ENCODE data around the gene DAZAP1.

DAZAP1 gene

DNA sequence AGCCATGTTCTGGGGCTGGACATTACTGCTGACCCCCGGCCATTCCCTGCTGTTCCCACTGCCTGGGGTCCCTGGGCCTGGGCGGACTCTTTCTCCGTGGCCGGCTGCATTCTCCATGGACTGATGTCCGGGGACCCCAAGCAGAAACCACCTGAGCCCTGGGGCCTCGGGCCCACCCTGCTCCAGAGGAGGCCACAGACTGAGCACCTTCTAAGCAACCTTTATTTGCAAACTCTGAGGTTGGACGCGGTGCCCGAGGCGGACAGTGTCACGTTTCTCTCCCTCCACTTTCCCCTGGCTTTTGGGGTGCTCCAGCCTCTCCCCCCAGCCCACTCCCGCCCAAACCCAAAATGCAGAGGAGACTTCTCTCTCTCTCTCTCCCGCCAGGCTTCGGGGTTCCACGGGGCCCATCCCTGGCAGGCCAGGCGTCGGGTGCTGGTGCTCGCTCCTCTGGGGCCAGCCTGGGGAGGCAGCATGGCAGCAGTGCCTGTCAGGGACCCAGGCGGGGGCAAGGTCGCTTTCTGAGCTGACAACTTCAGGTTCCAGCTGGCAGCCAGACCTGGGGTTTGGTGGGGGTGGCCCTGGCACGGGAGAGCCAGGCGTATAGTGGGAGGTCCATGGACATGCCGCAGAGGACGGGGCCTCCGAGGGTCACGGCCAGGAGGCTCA lies 74.0 kb downstream of the DAZAP1 start:
- Histone ChIP-seq H3K4me3 (ENCODE audit: insufficient read length, low read depth) (no peak overlapping the region), H3K4me1 (ENCODE audit: insufficient read depth, insufficient read length) (peaks cover 9% of the 10 kb centered on the region), H3K27me3 (ENCODE audit: insufficient read depth, insufficient read length) (no peaks in the 10 kb centered on the region), H3K36me3 (ENCODE audit: insufficient read depth, insufficient read length, low read length) (peaks cover 12% of the 10 kb centered on the region), H3K9ac (ENCODE audit: insufficient read length, low read depth) (no peak overlapping the region), H3K9me3 (ENCODE audit: insufficient read depth, low read length) (no peaks in the 10 kb centered on the region)
- no peak for DNase-seq (ENCODE audit: low read depth, low spot score)
- TF ChIP-seq YY1 (IDR thresholded peaks at IDR 0.05; ENCODE audit: insufficient read depth, insufficient read length) (no peak), ZNF274 (IDR thresholded peaks at IDR 0.05; ENCODE audit: low read depth, low read length) (no peak), SUZ12 (IDR thresholded peaks at IDR 0.05; ENCODE audit: extremely low read depth, insufficient read depth, insufficient read length) (no peak)

DNA sequence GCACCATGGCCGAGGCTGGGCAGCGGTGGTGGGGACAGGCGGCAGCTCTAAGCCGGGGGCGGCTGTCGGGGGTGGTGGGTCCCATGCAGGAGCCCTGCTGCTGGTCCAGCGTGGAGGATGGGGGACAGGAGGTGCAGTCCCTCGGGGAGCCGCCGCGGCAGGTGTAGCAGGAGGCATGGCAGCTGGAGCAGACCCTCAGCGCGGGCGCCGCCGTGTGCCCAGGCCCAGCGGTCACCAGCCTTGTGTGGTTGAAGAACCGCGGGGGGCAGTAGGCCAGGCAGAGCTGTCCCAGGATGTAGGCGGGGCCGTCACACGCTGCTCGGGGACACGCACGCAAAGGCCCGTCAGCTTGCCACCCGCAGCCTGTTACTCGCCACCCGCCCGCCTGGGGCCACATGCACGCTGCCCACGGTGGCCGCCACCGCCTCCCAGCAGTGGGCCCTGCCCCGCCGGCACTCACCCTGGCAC lies 74.5 kb downstream of the DAZAP1 start:
- H3K4me1 ChIP-seq (ENCODE audit: insufficient read depth, insufficient read length), result peaks cover 9% of the 10 kb centered on the region
- H3K9me3 ChIP-seq (ENCODE audit: insufficient read depth, low read length), result no peaks in the 10 kb centered on the region
- peaks cover 8% of the 10 kb centered on the region for H3K36me3 ChIP-seq (ENCODE audit: insufficient read depth, insufficient read length, low read length)
- no peak overlapping the region for H3K4me3 ChIP-seq (ENCODE audit: insufficient read length, low read depth)
- no peaks in the 10 kb centered on the region for H3K27me3 ChIP-seq (ENCODE audit: insufficient read depth, insufficient read length)
- DNase-seq (ENCODE audit: low read depth, low spot score), result no peak
- H3K9ac ChIP-seq (ENCODE audit: insufficient read length, low read depth), result no peak overlapping the region
- TF ChIP-seq YY1 (IDR thresholded peaks at IDR 0.05; ENCODE audit: insufficient read depth, insufficient read length), result no peak
- TF ChIP-seq SUZ12 (IDR thresholded peaks at IDR 0.05; ENCODE audit: extremely low read depth, insufficient read depth, insufficient read length), result no peak
- no peak for TF ChIP-seq ZNF274 (IDR thresholded peaks at IDR 0.05; ENCODE audit: low read depth, low read length)

- no peaks in the 10 kb centered on the region for H3K9me3 ChIP-seq (ENCODE audit: insufficient read depth, low read length)
- peak overlapping the region; percentile 42 for H3K9ac ChIP-seq (ENCODE audit: insufficient read length, low read depth)
- peaks cover 8% of the 10 kb centered on the region for H3K4me1 ChIP-seq (ENCODE audit: insufficient read depth, insufficient read length)
- no peaks in the 10 kb centered on the region for H3K27me3 ChIP-seq (ENCODE audit: insufficient read depth, insufficient read length)
- TF ChIP-seq ZNF274 (IDR thresholded peaks at IDR 0.05; ENCODE audit: low read depth, low read length) (no peak), SUZ12 (IDR thresholded peaks at IDR 0.05; ENCODE audit: extremely low read depth, insufficient read depth, insufficient read length) (no peak), YY1 (IDR thresholded peaks at IDR 0.05; ENCODE audit: insufficient read depth, insufficient read length) (no peak)
- H3K4me3 ChIP-seq (ENCODE audit: insufficient read length, low read depth), result no peak overlapping the region
- DNase-seq (ENCODE audit: low read depth, low spot score), result no peak
- peaks cover 2% of the 10 kb centered on the region for H3K36me3 ChIP-seq (ENCODE audit: insufficient read depth, insufficient read length, low read length)
Measured at GRCh38 chr19:1482361-1483130, 75.2 kb downstream of the DAZAP1 start.

GRCh38 chr19:1483131-1483978 lies 76.0 kb downstream of the DAZAP1 start:
- no peaks in the 10 kb centered on the region for H3K27me3 ChIP-seq (ENCODE audit: insufficient read depth, insufficient read length)
- peaks cover 8% of the 10 kb centered on the region for H3K4me1 ChIP-seq (ENCODE audit: insufficient read depth, insufficient read length)
- no peak for DNase-seq (ENCODE audit: low read depth, low spot score)
- no peaks in the 10 kb centered on the region for H3K36me3 ChIP-seq (ENCODE audit: insufficient read depth, insufficient read length, low read length)
- no peak for TF ChIP-seq YY1 (IDR thresholded peaks at IDR 0.05; ENCODE audit: insufficient read depth, insufficient read length)
- peak overlapping the region; percentile 42 for H3K9ac ChIP-seq (ENCODE audit: insufficient read length, low read depth)
- H3K4me3 ChIP-seq (ENCODE audit: insufficient read length, low read depth), result no peak overlapping the region
- no peaks in the 10 kb centered on the region for H3K9me3 ChIP-seq (ENCODE audit: insufficient read depth, low read length)

DNA sequence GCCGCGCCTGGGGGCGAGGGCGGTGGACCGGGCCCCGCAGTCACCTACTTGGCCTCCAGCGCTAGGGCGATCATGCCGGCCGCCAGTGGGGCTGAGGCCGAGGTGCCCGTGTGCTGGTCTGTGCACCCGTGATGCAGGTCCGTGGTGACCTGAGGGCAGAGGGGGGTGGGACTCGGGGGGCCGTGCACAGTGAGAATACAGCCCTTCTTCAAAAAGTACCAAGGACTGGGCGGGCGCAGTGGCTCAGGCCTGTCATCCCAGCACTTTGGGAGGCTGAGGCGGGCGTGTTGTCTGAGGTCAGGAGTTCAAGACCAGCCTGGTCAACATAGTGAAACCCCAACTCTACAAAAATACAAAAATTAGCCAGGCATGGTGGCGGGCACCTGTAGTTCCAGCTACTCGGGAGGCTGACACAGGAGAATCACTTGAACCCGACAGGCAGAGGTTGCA lies 76.6 kb downstream of the DAZAP1 start:
- Histone ChIP-seq H3K36me3 (ENCODE audit: insufficient read depth, insufficient read length, low read length) (no peaks in the 10 kb centered on the region), H3K27me3 (ENCODE audit: insufficient read depth, insufficient read length) (no peaks in the 10 kb centered on the region), H3K4me1 (ENCODE audit: insufficient read depth, insufficient read length) (peaks cover 8% of the 10 kb centered on the region), H3K9ac (ENCODE audit: insufficient read length, low read depth) (no peak overlapping the region), H3K4me3 (ENCODE audit: insufficient read length, low read depth) (no peak overlapping the region), H3K9me3 (ENCODE audit: insufficient read depth, low read length) (no peaks in the 10 kb centered on the region)
- no peak for DNase-seq (ENCODE audit: low read depth, low spot score)
- TF ChIP-seq YY1 (IDR thresholded peaks at IDR 0.05; ENCODE audit: insufficient read depth, insufficient read length) (no peak), SUZ12 (IDR thresholded peaks at IDR 0.05; ENCODE audit: extremely low read depth, insufficient read depth, insufficient read length) (no peak), ZNF274 (IDR thresholded peaks at IDR 0.05; ENCODE audit: low read depth, low read length) (no peak)
